DMS153 (cell line): ENCODE data around the gene ZBTB22.
A peak's percentile ranks its signal among the peaks of the same experiment; 100 is the strongest.
"Not testable (repeated sequence)": the region's sequence is repeated elsewhere in the genome, so short reads cannot be mapped to it uniquely, and the experiment has no call there.

Experiments used
- DNase-seq: peaks from one replicate; lab custom pipeline; 2025; lab: John Stamatoyannopoulos, UW

The ZBTB22 gene, protein sequence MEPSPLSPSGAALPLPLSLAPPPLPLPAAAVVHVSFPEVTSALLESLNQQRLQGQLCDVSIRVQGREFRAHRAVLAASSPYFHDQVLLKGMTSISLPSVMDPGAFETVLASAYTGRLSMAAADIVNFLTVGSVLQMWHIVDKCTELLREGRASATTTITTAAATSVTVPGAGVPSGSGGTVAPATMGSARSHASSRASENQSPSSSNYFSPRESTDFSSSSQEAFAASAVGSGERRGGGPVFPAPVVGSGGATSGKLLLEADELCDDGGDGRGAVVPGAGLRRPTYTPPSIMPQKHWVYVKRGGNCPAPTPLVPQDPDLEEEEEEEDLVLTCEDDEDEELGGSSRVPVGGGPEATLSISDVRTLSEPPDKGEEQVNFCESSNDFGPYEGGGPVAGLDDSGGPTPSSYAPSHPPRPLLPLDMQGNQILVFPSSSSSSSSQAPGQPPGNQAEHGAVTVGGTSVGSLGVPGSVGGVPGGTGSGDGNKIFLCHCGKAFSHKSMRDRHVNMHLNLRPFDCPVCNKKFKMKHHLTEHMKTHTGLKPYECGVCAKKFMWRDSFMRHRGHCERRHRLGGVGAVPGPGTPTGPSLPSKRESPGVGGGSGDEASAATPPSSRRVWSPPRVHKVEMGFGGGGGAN

DNA sequence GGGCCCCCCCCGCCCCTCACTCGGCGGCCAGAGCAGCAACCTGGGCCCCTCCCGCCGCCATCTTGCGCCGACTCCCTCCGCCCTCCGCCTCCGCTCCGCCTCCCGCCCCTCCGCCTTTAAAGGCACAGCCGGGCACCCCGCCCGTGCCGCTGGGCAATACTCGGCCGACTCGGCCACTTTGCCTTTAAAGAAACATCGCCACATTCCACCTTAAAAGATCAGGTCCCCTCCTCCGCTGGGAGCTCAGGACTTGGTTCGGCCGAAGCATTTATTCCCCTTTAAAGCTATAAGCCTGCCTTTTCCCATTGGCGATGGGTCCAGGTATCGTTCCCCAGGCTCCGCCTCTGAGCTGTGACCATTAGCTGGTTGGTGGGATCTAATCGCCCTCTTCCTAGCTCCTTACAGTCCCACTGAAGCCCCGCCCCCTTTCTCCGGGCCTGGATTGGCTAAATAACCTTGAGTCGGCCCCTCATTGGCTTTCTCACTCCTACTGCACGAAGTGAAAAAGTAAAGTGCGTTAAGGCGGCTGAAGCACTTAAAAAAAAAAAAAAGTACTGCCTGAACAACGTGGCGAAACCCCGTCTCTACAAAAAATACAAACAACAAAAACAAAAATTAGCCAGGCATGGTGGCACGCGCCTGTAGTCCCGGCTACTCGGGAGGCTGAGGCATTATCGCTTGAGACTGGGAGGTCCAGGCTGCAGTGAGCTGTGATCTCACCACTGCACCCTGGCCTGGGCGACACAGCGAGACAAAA is at the start of gene ZBTB22:
Gene ZBTB22, minus strand, starts transcription at position 76 of the 757 bp plus-strand sequence. CDS start 828 bp downstream, outside the sequence.
- DNase-seq: peak; percentile 95

DNA sequence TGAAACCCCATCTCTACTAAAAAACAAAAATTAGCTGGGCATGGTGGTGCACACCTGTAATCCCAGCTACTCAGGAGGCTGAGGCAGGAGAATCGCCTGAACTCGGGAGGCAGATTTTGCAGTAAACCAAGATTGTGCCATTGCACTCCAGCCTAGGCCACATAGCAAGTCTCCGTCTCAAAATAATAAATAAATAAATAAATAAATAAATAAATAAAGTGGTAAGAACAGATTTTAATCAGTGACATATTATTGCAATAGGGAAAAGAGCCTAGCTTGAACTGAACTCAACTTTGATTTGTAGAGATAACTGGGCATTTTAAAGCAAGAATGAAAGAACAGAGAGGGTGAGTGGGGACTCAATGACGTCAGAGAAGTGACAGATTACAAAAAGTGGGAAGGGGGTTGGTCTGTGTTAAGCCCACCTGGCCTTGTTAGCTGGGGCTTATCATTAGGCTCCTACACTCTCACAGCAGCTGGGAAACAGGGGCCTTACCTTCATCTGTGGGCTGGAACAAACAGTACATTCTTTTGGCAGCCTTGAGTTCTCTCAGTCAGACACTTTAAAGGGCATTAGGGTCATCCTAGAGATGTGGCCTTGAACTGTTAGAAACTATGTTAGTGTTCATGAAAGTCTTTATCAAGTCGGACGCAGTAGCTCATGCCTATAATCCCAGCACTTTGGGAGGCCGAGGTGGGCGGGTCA is 49.6 kb upstream of the ZBTB22 start:
- DNase-seq: no peak

DNA sequence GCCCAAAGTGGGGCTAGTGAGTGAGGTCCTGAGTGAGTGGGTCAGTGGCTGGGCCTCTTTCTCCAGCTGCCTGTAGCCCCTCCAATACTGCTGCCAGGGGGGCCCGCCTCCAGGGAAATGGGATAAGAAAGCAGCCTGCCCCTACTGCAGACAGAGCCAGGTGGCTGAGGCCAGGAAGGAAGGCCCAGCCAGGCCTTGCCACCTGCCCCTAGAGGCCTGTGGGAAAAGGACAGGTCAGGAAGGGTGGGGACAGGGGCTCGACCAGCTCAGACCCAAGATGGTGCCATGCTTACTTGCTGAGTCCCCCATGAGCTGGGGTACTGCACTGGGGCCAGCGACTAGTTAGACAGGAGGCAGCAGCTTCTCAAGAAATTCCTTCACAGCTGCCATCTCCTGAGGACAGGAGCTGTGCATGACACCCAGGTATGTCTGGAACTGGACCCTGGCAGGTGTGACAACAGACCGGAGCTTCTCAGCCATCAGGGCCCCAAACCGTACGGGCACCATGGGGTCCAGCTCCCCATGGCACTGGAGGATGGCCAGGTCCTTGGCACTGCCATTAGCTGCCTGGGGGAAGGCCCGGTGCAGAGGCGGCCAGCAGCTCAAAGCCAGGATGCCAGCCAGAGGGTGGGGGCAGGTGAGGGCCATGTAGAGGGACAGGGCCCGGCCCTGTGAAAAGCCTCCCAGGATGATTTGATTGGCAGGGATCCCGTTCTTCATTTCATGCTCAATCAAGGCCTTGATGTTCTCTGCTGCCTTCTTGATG is 47.8 kb upstream of the ZBTB22 start:
- not testable (repeated sequence) for DNase-seq

DNA sequence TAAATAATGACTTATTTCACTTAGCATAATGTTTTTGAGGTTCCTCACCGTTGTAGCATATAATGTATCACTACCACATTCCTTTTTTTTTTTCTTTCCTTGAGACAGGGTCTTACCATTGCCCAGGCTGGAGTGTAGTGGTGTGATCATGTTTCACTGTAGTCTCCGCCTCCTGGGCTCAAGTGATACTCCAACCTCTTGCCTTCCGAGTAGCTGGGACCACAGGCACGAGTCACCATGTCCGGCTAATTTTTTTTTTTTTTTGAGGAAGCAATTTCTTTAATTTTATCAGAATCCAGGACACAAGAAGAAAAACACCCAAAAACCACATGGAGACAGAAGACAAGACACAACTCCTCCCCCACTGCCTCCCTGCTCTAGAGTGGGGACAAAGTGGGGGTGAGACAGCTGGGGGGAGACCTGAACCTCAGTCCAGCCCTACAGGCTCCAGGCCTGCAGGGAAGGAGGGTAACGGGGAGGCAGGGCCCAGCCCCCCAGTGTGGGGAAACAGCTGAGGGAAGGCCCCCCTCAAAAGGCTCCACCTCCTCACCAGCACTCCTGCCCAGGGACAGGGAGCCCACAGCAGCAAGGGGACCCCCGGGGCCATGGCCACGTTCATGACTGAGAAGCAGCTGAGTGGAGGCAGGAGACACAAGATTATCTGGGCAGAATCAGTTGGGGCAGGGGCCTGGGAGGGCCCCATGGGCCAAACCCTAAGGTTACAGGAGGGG is 47.1 kb upstream of the ZBTB22 start:
- peak; percentile 42 for DNase-seq

DNA sequence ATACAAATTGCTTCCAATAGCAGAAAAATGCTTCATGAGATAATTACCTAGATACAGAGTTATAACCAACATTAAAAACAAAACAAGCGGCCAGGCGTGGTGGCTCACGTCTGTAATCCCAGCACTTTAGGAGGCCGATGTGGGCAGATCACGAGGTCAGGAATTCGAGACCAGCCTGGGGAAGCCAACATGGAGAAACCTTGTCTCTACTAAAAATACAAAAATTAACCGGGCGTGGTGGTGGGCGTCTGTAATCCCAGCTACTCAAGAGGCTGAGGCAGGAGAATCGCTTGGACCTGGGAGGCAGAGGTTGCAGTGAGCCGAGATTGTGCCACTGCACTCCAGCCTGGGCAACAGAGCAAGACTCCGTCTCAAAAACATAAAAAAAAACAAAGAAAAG is 45.9 kb upstream of the ZBTB22 start:
- DNase-seq: not testable (repeated sequence)

DNA sequence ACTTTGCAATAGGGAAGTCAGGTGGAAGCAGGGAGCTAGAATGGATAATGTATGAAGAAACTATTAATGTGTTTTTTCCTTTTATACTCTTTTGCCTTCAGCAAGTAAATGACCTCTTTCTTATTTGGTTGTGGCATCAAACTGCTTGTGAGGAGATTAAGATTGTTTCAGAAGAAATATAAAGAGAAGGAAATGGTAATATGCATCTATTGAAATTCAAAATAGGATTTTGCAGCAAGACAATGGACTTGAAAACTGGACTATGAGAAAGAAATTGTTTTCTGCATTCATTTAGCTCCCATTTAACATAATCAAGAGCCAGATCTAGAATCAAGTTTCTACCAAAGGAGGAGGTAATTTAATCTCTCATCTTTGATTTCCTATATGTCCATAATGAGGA is 41.8 kb upstream of the ZBTB22 start:
- no peak for DNase-seq

DNA sequence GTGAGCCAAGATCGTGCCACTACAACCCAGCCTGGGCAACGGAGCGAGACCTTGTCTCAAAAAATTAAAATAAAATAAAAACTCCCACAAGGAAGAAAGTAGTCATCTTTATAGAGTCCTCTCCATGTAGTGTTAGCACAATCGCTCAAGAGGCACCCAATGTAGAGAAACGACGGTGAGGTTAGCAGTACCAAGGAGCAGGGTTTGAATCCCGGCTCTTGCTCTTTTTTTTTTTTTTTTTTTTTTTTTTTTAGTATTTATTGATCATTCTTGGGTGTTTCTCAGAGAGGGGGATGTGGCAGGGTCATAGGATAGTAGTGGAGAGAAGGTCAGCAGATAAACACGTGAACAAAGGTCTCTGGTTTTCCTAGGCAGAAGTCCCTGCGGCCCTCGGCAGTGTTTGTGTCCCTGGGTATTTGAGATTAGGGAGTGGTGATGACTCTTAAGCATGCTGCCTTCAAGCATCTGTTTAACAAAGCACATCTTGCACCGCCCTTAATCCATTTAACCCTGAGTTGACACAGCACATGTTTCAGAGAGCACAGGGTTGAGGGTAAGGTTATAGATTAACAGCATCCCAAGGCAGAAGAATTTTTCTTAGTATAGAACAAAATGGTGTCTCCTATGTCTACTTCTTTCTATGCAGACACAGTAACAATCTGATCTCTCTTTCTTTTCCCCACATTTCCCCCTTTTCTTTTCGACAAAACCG is 39.8 kb upstream of the ZBTB22 start:
- DNase-seq: not testable (repeated sequence)

DNA sequence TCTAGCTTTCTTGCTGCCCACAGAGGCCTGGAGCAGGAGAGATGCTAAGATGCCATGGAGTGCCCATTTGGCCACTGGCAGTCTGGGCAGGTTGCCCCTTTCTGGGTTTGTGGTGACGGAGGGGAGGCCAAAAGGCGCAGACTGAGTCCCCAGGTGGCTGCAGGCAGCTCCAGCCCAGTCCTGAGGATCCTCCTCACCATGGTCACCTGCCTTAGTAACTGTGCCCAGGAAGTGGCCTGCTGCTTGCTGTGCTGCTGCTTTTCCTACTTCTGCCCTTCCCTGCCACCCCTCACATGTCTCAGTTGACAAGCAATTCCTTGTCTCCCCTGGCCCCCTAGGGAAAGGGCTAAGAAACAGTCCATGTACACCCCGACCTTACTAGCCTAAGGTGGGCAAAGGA is 38.8 kb upstream of the ZBTB22 start:
- DNase-seq: no peak

DNA sequence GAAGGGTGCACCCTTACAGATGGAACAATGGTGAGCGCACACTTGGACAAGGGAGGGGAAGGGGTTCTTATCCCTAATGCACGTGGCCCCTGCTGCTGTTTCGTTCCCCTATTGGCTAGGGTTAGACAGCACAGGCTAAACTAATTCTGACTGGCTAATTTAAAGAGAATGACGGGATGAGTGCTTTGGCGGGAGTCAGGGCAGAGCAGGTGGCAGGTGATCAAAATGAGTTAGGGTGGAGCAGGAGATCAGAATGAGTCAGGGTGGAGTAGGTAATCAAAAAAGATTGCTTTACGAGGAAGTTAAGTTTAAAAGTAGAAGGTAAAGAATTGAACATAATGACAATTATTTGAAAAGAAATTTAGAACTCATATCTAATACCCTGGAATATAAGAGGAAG is 38.3 kb upstream of the ZBTB22 start:
- not testable (repeated sequence) for DNase-seq

DNA sequence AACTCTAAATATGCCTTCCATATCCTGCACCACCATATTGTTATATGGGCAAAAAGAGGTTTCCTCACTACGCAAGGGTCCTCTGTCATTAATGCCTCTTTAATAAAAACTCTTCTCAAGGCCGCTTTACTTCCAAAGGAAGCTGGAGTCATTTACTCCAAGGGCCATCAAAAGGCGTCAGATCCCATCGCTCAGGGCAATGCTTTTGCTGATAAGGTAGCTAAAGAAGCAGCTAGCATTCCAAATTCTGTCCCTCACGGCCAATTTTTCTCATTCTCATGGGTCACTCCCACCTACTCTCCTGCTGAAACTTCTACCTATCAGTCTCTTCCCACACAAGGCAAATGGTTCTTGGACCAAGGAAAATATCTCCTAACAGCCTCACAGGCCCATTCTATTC is 30.3 kb upstream of the ZBTB22 start:
- no peak for DNase-seq

DNA sequence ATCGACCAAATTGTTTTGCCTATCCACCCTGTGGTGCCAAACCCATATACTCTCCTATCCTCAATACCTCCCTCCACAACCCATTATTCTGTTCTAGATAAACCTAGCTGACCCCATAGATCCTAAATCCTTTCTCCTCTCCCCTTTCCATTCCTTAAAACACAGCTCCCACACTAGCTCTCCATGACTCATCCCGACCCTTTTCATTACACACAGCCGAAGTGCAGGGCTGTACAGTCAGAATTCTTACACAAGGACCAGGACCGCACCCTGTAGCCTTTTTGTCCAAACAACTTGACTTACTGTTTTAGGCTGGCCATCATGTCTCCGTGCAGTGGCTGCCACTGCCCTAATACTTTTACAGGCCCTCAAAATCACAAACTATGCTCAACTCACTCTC is 29.4 kb upstream of the ZBTB22 start:
- not testable (repeated sequence) for DNase-seq

DNA sequence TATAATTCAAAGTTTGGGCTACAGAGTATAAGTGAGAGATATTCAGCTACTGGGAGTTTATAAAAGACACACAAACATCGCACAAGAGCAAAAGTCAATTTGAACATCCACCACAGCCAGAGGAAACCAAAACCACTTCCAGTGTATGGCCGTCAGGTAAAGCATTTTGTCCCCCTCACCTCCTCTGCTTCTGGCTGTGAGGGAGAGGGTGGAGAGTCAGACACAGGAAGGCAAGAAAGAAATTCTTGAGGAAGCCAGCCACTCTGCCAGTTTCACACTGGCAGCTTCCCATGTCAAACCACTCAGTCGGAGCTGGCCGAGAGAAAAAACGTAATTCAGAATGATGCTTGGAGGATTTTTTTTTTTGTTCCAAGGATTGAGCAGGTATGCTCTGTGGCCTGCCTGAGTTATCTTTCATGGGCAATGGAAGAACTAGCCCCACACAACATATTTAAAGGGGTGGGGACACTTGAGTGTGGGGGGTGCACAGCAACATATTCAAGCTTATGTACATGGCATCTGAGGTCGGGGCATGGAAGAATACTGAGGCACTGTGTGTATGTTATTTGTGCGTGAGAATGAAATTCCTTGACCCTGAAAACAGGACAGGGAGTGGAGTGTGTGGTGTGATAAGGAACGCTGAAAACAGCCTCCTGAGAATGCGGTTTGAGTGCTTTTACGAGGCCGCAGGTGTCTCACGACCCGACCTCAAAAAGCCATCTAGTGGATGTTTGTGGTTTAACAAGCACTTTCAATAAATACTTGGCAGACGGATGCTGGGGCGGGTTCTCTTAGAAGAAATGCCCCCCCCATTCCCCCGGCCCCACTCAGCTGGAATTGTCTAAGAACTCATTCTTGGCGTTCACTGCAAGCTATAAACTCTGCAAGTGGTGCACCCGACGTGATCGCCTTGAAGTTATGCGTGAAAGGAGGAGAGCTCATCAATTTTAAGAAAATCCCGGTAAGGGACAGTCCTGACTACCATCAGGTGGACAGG is 27.5 kb upstream of the ZBTB22 start:
- DNase-seq: peak; percentile 60

DNA sequence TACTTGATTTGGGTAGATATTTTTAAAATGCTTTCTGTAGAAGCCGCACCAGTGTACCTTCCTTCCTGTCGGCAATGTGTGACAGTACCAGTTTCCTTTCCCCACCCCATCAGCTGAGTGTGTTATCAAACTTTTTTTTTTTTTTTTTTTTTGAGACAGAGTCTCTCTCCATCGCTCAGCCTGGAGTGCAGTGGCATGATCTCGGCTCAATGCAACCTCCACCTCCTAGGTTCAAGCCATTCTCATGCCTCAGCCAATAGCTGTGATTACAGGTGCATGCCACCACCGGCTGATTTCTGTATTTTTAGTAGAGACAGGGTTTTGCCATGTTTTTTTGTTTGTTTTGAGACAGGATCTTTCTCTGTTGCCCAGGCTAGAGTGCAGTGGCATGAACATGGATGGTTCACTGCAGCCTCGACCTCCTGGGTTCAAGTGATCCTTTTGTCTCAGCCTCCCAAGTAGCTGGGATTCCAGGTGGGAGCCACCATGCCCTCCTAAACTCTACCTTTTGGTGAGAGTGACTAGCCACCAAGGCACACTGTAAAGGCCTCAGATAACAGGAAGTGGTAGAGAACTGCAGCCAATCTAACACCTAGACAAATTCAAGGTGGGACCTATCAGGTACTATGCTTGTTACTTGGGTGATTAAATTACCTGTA is 26.5 kb upstream of the ZBTB22 start:
- no peak for DNase-seq

DNA sequence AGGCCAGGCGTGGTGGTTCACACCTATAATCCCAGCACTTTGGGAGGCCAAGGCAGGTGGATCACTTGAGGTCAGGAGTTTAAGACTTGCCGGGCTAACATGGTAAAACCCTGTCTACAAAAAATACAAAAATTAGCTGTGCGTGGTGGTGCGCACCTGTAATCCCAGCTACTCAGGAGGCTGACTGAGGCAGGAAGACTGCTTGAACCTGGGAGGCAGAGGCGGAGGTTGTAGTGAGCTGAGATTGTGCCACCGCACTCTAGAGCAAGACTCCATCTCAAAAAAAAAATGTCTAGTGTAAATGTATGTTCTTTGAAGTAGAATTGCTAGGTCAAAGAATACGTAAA is 26.0 kb upstream of the ZBTB22 start:
- not testable (repeated sequence) for DNase-seq

DNA sequence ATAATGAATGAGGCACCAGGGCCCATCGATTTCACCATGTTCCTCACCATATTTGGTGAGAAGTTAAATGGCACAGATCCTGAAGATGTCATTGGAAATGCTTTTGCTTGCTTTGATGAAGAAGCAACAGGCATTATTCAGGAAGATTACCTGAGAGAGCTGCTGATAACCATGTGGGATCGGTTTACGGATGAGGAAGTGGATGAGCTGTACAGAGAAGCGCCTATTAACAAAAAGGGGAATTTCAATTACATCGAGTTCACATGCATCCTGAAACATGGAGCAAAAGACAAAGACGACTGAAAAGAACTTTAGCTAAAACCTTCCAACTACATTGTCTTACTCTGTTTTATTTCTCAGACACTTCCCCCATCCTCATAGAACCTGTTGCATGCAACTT is 21.6 kb upstream of the ZBTB22 start:
- DNase-seq: no peak

DNA sequence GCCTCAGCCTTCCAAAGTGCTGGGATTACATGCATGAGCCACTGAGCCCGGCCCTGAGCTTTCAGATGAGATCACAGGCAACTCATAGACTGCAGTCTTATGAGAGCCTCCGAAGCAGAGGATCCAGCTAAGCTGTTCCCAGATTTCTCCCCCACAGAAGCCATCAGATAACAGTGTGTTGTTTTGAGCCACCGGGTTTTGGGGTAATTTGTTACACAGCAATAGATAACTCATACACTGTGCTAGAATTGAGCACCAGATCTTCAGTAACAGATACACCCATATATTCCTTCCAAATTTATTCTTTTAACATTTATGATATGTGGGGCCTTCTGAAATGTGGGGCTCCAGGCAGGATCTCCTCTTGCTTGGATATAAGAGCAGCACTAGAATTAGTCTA is 19.0 kb upstream of the ZBTB22 start:
- no peak for DNase-seq

DNA sequence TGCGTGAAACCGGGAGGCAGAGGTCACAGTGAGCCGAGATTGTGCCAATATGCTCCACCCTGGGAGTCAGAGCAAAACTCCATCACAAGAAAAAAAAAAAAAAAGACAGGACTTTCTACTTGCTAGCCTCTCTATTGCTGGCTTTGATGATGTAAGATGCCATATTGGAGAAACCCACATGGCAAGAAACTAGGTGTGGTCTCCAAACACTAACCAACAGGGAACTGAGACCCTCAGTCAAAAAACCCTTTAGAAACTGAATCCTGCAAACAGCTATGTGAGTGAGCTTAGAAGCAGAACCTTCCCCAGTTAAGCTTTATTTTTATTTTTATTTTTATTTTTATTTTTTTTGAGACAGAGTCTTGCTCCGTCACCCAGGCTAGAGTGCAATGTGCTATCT is 18.4 kb upstream of the ZBTB22 start:
- DNase-seq: no peak

DNA sequence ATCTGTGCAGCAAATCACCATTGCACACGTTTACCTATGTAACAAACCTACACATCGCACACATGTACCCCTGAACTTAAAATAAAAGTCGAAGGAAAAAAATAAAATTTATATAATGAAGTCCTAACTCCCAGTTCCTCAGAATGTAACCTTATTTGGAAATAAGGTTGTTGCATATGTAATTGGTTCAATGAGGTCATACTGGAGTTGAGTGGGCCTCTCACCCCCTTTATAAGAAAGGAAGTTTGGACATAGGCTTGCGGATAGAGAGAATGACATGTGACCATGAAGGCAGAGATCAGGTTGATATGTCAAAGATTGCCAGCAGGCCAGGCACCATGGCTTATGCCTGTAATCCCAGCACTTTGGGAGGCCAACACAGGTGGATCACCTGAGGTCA is 16.1 kb upstream of the ZBTB22 start:
- DNase-seq: no peak
